ENCODE results near the gene DBN1. TPM values are rescaled to one million over a fixed set of nuclear protein-coding genes. Genes with fewer than 3 reads are reported as not detected.

DBN1 gene
- polyA plus RNA-seq, 2 of the 4 experiments (the other 2 are of a cell fraction) = 47.7 to 107 TPM

GRCh38 chr5:177459819-177460628 lies 13.4 kb downstream of the DBN1 start:
- 84% methylated on average over 24 of the region's 28 CpGs for WGBS (ENCODE audit: missing lambda C conversion rate)
- H3K4me3 ChIP-seq = no peak overlapping the region
- peaks cover 4% of the 10 kb centered on the region for H3K4me1 ChIP-seq
- DNase-seq (ENCODE audit: low read depth in 1 of 2, low spot score in 1 of 2) = no peak
- ChIA-PET CTCF (interaction anchor here (10.1 to 25.5 kb wide), 4 partner anchors 15 to 70 kb away, joined by 220 to 871 read pairs (median 356); partner anchors contain the start of genes DBN1, F12, GRK6 and PDLIM7), POLR2A (no interaction called here)
- no peak overlapping the region for H3K27ac ChIP-seq
- no peak for FAIRE-seq
- H3K9me3 ChIP-seq = no peaks in the 10 kb centered on the region
- no peak overlapping the region for H3K4me2 ChIP-seq
- TF ChIP-seq TFCP2L1 (CRISPR knock-in tag; IDR thresholded peaks at IDR 0.05) = no peak
- no peak for TF ChIP-seq USF2 (IDR thresholded peaks at IDR 0.05)
- no peak for TF ChIP-seq RAD21 (conservative IDR thresholded peaks at IDR 0.05 in 1 of 2, IDR thresholded peaks at IDR 0.05 in 1 of 2)
- TF ChIP-seq CTCF (IDR thresholded peaks at IDR 0.05) = no peak
- TF ChIP-seq FOSL2 (IDR thresholded peaks at IDR 0.05) = no peak
- no peak for TF ChIP-seq FOSL2 (CRISPR knock-in tag; IDR thresholded peaks at IDR 0.05)
- no peak for TF ChIP-seq EHMT2 (IDR thresholded peaks at IDR 0.05; ENCODE audit: low read depth)
- no peak for TF ChIP-seq HDAC2 (IDR thresholded peaks at IDR 0.05)
- no peak for TF ChIP-seq ZC3H11A (IDR thresholded peaks at IDR 0.05)
- no peak for TF ChIP-seq POLR2AphosphoS2 (conservative IDR thresholded peaks at IDR 0.05; ENCODE audit: low read length)
- ATAC-seq = no peak

- Histone ChIP-seq H3K27ac (no peak overlapping the region), H3K4me2 (no peak overlapping the region), H3K4me3 (no peak overlapping the region), H3K4me1 (peaks cover 4% of the 10 kb centered on the region), H3K9me3 (no peaks in the 10 kb centered on the region)
- WGBS (ENCODE audit: missing lambda C conversion rate) = 87% methylated on average over 9 of the region's 11 CpGs
- ATAC-seq (no peak), DNase-seq (ENCODE audit: low read depth in 1 of 2, low spot score in 1 of 2) (no peak), FAIRE-seq (no peak)
- POLR2A ChIA-PET = no interaction called here
- CTCF ChIA-PET = interaction anchor here (1.2 to 25.5 kb wide), 6 partner anchors 11 to 345 kb away, joined by 3 to 871 read pairs (median 287); partner anchors contain the start of genes DBN1, F12, GRK6 and PDLIM7
- TF ChIP-seq KDM1A (IDR thresholded peaks at IDR 0.05; ENCODE audit: low read depth) (no peak), ELK1 (IDR thresholded peaks at IDR 0.05; ENCODE audit: low read depth, low read length) (no peak), SREBF2 (IDR thresholded peaks at IDR 0.05) (no peak)
Measured at GRCh38 chr5:177459357-177459756, 14.1 kb downstream of the DBN1 start.

- no peak for FAIRE-seq
Measured at GRCh38 chr5:177458912-177459350, 14.5 kb downstream of the DBN1 start.

More at GRCh38 chr5:177458912-177459350, 14.5 kb downstream of the DBN1 start:
- Histone ChIP-seq H3K9me3 (no peaks in the 10 kb centered on the region), H3K4me3 (no peak overlapping the region), H3K27ac (no peak overlapping the region), H3K4me2 (no peak overlapping the region), H3K4me1 (peaks cover 8% of the 10 kb centered on the region)
- 85% methylated on average over 9 of the region's 14 CpGs for WGBS (ENCODE audit: missing lambda C conversion rate)
- ChIA-PET POLR2A (no interaction called here), CTCF (interaction anchor here (1.2 to 25.5 kb wide), 6 partner anchors 11 to 344 kb away, joined by 3 to 871 read pairs (median 287); partner anchors contain the start of genes DBN1, F12, GRK6 and PDLIM7)
- ATAC-seq (no peak), DNase-seq (ENCODE audit: low read depth in 1 of 2, low spot score in 1 of 2) (peak in 1 of 2 experiments; percentile 64)
- TF ChIP-seq ATOH8 (CRISPR knock-in tag; IDR thresholded peaks at IDR 0.05; ENCODE audit: low read depth) = no peak
- no peak for TF ChIP-seq HES2 (IDR thresholded peaks at IDR 0.05)
- TF ChIP-seq ZFP36 (IDR thresholded peaks at IDR 0.05; ENCODE audit: borderline replicate concordance, partially characterized antibody) = no peak
- TF ChIP-seq CBX2 (IDR thresholded peaks at IDR 0.05; ENCODE audit: borderline replicate concordance, low read depth) = no peak

All from A549 (cell line).